Ovary (tissue), 3 donors: ENCODE results near the gene GTF3A.

Experiments
- EP300 ChIP-seq: sonication (generic); formaldehyde crosslinking; IDR thresholded peaks from one replicate; pipeline ENCODE4 v1.6.1; 2017; ENCODE audit warnings: antibody characterized with exemption
- TF ChIP-seq, protein P1 (sequence below), 3 donors: fragments of 450-650 bp in 2 of 3; fragments of 200-600 bp in 1 of 3; IDR thresholded peaks; one replicate each; pipeline versions ENCODE4 v1.5.1 to v1.8.0; 2016 to 2022; ENCODE audit warnings: antibody characterized with exemption in 3 of 3, mild to moderate bottlenecking in 1 of 3
- donor health status: DM: no; HTN: no; CAD: no.

DNA sequence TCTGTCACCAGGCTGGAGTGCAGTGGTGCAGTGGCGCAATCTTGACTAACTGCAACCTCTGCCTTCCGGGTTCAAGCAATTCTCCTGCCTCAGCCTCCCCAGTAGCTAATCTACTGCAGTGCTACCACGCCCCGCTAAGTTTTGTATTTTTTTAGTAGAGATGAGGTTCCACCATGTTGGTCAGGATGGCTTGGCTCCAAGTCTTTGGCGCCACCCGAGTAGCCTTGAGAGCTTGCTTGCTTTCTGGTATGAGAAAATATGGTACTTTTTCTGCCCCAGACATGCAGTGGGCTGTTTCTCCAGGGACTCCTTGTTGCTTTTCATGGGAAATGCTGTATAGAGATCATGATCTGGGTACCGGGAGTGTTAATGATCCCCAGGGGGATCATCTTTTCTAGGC lies 34.5 kb upstream of the GTF3A start:
- TF ChIP-seq, protein P1, sequence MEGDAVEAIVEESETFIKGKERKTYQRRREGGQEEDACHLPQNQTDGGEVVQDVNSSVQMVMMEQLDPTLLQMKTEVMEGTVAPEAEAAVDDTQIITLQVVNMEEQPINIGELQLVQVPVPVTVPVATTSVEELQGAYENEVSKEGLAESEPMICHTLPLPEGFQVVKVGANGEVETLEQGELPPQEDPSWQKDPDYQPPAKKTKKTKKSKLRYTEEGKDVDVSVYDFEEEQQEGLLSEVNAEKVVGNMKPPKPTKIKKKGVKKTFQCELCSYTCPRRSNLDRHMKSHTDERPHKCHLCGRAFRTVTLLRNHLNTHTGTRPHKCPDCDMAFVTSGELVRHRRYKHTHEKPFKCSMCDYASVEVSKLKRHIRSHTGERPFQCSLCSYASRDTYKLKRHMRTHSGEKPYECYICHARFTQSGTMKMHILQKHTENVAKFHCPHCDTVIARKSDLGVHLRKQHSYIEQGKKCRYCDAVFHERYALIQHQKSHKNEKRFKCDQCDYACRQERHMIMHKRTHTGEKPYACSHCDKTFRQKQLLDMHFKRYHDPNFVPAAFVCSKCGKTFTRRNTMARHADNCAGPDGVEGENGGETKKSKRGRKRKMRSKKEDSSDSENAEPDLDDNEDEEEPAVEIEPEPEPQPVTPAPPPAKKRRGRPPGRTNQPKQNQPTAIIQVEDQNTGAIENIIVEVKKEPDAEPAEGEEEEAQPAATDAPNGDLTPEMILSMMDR (IDR thresholded peaks at IDR 0.05): no peak
- TF ChIP-seq EP300: no peak
